ENCODE measurements around the gene PRELID2. TPM values are rescaled to one million over a fixed set of nuclear protein-coding genes. Genes with fewer than 3 reads are reported as not detected.
"Not testable (repeated sequence)": the region's sequence is repeated elsewhere in the genome, so short reads cannot be mapped to it uniquely, and the experiment has no call there.

Gene PRELID2
- 1 to 10 TPM in 2 of 3 donors, under 1 TPM in 1; 0.62 to 1.9 (median 1.4) TPM for polyA plus RNA-seq

DNA sequence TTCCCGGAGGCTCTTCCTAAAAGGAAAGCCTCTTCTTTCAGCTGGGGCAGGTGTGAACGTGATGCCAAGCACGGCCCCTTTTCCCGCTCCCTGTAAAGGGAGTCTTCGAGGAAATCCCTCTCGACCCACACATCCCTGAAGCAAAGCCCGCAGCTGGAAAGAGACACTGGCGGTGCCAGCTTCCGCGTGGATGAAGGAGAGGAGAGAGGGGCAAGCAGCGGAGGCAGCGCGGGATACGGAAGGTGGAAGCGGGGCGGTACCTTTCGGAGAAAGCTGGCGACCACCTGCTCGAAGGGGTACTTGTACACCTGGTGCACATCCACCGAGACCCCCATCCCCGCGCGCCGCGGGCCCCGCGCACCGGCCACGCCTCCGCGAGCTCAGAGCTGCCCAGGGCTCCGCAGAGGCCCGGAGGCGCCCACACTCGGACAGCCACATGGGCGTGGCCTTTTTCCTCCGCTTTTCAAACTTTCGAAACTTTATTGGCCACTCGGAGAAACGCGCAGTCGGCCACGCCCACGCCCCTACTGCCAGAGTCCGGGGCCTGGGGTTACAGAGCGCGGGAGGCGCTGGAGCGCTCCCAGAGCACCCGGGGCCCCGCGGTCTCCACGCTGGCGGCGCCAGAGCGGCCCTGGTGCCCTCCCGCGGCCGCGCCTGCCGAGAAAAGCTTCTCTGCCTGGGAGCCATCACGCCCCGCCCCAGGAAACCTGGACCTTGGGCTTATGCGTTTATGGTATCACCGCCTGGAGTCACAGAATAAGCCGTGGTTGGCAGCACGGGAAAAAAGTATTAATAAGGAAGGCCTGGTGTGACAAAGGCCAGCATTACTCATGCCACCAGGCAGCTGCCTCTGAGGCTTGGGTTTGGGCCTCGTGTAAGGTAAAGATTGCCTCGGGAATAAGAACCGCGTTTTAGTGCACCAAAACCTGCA is at the start of gene PRELID2:
Gene PRELID2 (minus strand): TSS at position 426 of the 931 bp plus-strand sequence. CDS start 91 bp downstream, at position 335.
- Mint-ChIP-seq H3K4me3 (peak within 1 kb of the TSS; percentile 75 to 84 (median 80)), H3K27ac (peak within 1 kb of the TSS in 1 of 6 donors; percentile 28), H3K4me1 (peaks cover 6 to 27% of the 10 kb centered on the region in 2 donors), H3K36me3 (peaks cover 0 to 3% (median 0%) of the 10 kb centered on the region in 3 donors), H3K9me3 (no peaks in the 10 kb centered on the region), H3K27me3 (ENCODE audit: low read depth in 3 of 3) (peaks cover 0 to 3% (median 2%) of the 10 kb centered on the region in 3 donors)
- DNase-seq, result peak; percentile 46 to 51 (median 46)

DNA sequence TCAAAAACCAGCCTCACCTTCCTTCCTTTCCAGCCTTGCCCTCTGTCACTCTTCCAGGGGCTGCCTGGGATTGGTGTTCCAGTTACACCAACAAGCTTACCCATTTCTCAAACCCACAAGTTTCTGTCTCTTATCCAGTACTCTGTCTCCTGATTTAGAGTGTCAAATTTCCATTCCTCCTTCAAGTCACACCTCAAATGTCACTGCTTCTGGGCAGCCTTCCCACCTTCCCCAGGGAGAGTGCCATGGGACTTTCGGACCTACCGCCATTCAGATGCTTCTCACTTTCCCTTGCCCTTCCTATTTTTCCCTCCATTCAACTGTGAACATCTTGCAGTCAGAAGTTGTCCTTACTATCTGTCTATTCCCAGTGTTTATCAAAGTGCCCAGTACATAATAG is 39.6 kb upstream of the PRELID2 start:
- H3K4me3 Mint-ChIP-seq, result no peak overlapping the region
- peaks cover 0 to 2% (median 0%) of the 10 kb centered on the region in 6 donors for H3K9me3 Mint-ChIP-seq
- H3K27me3 Mint-ChIP-seq (ENCODE audit: low read depth in 3 of 3), result peaks cover 0 to 4% (median 1%) of the 10 kb centered on the region in 3 donors
- H3K27ac Mint-ChIP-seq, result no peak overlapping the region
- DNase-seq, result no peak
- H3K36me3 Mint-ChIP-seq, result peaks cover 0 to 5% (median 0%) of the 10 kb centered on the region in 3 donors
- no peaks in the 10 kb centered on the region for H3K4me1 Mint-ChIP-seq

DNA sequence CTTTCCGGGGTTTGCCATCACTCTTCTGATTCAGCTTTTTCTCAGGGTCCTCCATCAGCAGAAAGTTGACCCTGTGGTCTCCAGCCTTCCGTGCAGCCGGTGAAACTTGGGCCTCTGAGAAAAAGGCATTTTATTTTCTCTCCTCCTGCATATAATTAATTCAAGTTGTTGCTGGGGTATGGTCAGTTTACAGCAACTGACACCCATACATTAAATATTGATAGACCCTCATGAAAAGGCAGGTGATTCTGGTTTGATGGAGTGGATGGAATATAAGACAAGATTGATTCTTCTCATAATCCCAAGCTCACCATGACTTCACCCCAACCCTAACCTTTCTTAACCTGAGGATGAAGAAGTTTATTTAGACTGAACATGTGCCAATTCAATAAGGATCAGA is 37.8 kb upstream of the PRELID2 start, which contains the start of gene GRXCR2:
Gene GRXCR2 (minus strand): TSS at position 101 of the 400 bp plus-strand sequence. CDS start 46 bp downstream, at position 55.
- no peak within 1 kb of the TSS for H3K27ac Mint-ChIP-seq
- DNase-seq, result no peak
- H3K4me3 Mint-ChIP-seq, result no peak within 1 kb of the TSS
- no peaks in the 10 kb centered on the region for H3K4me1 Mint-ChIP-seq
- peaks cover 0 to 4% (median 1%) of the 10 kb centered on the region in 3 donors for H3K27me3 Mint-ChIP-seq (ENCODE audit: low read depth in 3 of 3)
- peaks cover 0 to 5% (median 0%) of the 10 kb centered on the region in 3 donors for H3K36me3 Mint-ChIP-seq
- H3K9me3 Mint-ChIP-seq, result peaks cover 0 to 2% (median 0%) of the 10 kb centered on the region in 6 donors

DNA sequence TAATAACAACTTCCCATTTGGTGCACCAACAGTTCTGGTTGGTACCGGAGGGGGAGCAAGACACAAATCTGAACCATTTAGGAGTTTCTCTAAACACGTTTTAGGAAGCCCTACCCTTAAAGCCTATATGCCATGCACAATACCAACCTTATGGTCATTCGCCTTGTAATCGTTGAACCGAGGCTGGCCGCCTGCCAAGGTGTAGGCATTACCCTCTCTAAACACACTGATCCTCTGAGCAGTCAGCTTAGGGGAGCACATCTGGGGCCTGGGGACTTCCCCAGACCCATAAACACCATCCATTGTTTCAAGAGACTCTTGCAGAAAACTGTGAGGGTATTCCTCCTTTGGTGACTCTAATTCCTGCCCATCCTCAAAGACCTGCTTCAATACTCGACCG is 37.3 kb upstream of the PRELID2 start:
- no peak for DNase-seq
- Mint-ChIP-seq H3K4me3 (no peak overlapping the region), H3K9me3 (peaks cover 0 to 2% (median 0%) of the 10 kb centered on the region in 6 donors), H3K27ac (no peak overlapping the region), H3K4me1 (no peaks in the 10 kb centered on the region), H3K27me3 (ENCODE audit: low read depth in 3 of 3) (peaks cover 0 to 4% (median 1%) of the 10 kb centered on the region in 3 donors), H3K36me3 (peaks cover 0 to 5% (median 0%) of the 10 kb centered on the region in 3 donors)

DNA sequence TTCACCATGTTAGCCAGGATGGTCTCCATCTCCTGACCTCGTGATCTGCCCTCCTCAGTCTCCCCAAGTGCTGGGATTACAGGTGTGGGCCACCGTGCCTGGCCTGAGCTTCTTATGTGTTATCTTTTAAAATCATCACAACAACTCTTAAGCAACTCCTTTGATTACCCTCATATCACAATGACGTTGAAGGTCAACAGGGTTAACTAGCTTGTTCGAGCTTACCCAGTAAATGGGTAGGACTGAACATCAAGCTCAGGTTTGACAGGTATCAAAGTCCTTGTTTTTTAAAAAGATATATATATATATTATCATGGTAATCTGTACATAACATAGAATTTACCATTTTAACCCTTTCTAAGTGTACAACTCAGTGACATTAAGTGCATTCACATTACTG is 34.6 kb upstream of the PRELID2 start:
- peaks cover 0 to 5% (median 0%) of the 10 kb centered on the region in 3 donors for H3K27me3 Mint-ChIP-seq (ENCODE audit: low read depth in 3 of 3)

DNA sequence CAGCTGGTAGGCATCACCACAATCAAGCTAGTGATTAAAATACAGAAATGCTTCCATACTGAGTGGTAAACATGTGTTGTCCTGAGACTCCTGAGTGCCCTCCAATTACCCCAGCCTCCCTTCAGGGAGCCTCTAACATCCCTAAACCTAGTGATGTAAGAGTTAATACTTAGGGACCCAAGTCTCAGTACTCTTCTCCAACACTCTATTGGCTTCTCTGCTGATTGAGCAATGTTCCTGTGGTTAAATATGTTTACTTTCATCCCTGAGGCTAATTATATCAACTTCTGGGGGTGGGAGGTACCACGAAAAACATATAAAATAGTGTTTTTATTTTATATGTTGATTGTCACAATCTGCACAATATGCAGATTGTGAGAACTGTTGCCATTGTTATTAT is 32.7 kb upstream of the PRELID2 start:
- Mint-ChIP-seq H3K36me3 (no peaks in the 10 kb centered on the region), H3K27me3 (ENCODE audit: low read depth in 3 of 3) (peaks cover 2 to 3% (median 2%) of the 10 kb centered on the region in 3 donors), H3K4me3 (no peak overlapping the region), H3K4me1 (no peaks in the 10 kb centered on the region), H3K9me3 (peaks cover 0 to 2% (median 0%) of the 10 kb centered on the region in 6 donors), H3K27ac (no peak overlapping the region)
- DNase-seq, result no peak

More for the DNA sequence above, 34.6 kb upstream of the PRELID2 start:
- Mint-ChIP-seq H3K27ac (no peak overlapping the region), H3K36me3 (peaks cover 0 to 4% (median 0%) of the 10 kb centered on the region in 3 donors), H3K9me3 (peaks cover 0 to 2% (median 0%) of the 10 kb centered on the region in 6 donors), H3K4me3 (no peak overlapping the region), H3K4me1 (no peaks in the 10 kb centered on the region)
- no peak for DNase-seq

DNA sequence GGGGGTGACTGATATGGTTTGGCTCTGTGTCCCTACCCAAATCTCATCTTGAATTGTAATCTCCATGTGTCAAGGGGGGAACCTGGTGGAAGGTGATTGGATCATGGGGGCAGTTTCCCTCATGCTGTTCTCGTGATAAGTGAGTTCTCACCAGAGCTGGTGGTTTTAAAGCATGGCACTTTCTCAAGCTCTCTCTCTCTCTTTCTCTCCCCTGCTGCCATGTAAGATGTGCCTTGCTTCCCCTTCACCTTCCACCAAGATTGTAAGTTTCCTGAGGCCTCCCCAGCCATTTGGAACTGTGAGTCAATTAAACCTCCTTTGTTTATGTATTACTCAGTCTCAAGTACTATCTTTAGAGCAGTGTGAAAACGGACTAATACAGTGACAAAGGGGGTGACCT is 29.3 kb upstream of the PRELID2 start:
- H3K4me1 Mint-ChIP-seq; H3K27me3 Mint-ChIP-seq (ENCODE audit: low read depth in 3 of 3); H3K9me3 Mint-ChIP-seq; H3K4me3 Mint-ChIP-seq; DNase-seq; H3K27ac Mint-ChIP-seq; H3K36me3 Mint-ChIP-seq: not testable (repeated sequence)

DNA sequence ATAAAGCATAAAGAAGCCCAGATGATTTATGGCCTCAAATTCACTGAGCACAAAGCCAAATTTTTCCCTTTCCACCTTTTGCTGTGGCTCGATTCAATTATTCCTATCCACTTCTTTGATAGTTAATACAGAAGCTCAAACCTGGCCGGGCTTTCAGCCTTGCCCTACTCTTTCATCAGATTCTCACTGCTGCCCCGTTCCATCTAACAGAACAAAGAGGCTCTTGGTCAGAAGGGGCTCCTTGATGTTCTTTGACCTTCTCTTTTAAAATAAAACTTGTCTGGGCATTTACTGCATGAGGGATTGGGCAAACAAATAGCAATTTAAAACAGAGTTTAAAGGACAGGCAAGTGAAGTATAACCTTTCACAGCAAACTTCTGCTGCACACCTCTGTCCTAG is 27.9 kb upstream of the PRELID2 start:
- H3K4me3 Mint-ChIP-seq, result no peak overlapping the region
- H3K27me3 Mint-ChIP-seq (ENCODE audit: low read depth in 3 of 3), result peaks cover 2 to 3% (median 3%) of the 10 kb centered on the region in 3 donors
- H3K4me1 Mint-ChIP-seq, result no peaks in the 10 kb centered on the region
- no peak overlapping the region for H3K27ac Mint-ChIP-seq
- H3K9me3 Mint-ChIP-seq, result peaks cover 0 to 2% (median 0%) of the 10 kb centered on the region in 6 donors
- no peaks in the 10 kb centered on the region for H3K36me3 Mint-ChIP-seq
- no peak for DNase-seq

DNA sequence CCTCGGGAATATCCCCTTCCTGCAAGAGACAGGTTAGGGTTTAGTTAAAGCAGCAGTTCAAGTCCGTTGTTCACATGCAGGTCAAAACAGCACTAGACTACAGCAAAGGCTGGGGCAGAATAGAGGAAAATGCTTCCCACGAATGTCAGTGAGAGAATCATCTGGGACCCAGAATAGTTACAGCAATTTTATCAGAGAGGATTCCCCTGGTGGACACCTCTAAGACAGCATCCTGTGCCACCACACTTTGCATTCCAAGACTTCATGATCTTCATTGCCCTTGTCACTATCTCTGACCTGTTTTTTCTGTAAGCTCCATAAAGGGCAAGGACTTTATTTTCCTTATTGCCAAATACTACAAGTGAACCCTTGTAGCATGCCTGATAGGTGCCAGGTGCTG is 24.8 kb upstream of the PRELID2 start:
- Mint-ChIP-seq H3K9me3 (no peaks in the 10 kb centered on the region), H3K4me3 (no peak overlapping the region), H3K27me3 (ENCODE audit: low read depth in 3 of 3) (peaks cover 2 to 3% (median 3%) of the 10 kb centered on the region in 3 donors), H3K4me1 (peaks cover 0 to 1% of the 10 kb centered on the region in 2 donors), H3K36me3 (no peaks in the 10 kb centered on the region), H3K27ac (no peak overlapping the region)
- no peak for DNase-seq

DNA sequence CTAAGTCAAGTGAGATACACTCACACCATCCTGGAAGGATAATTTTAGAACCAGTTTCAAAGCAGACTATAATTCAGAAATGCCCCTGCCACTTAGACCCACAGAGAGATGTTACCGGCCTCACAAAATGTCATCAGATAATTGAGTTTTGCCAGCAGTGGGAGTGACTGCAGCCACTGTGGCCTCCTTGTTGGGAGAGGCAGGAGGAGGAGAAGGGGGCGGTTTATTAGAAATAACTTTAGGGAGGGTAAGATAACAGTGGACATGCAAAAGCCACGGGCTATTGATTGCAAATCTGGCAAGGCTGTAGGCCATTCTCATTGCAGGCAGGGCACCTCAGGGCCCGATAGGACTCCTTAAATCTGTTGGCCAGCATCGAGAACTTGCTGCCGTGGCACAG is 24.3 kb upstream of the PRELID2 start:
- Mint-ChIP-seq H3K27me3 (ENCODE audit: low read depth in 3 of 3) (peaks cover 2 to 3% (median 2%) of the 10 kb centered on the region in 3 donors), H3K4me3 (no peak overlapping the region), H3K27ac (no peak overlapping the region), H3K9me3 (no peaks in the 10 kb centered on the region), H3K36me3 (no peaks in the 10 kb centered on the region), H3K4me1 (peaks cover 0 to 1% of the 10 kb centered on the region in 2 donors)
- no peak for DNase-seq

DNA sequence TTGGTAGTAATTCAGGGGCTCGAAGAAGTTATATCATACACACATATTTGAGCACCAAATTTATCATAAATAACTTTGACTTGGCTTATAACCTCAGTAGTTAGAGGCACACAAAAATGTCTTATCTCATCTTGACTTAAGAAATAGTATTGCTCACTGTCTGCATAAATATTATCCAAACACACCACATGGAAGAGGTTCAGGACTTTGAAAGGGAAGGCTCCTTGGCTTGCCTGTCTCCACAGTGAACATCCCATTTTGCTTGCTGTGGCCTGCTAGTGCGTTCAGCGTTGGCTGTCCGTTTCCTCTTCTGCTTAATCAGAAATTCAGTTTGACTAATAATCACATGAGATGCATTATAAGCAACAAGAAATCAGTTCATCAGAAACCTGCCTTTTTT is 23.8 kb upstream of the PRELID2 start:
- Mint-ChIP-seq H3K27me3 (ENCODE audit: low read depth in 3 of 3) (peaks cover 2 to 3% (median 2%) of the 10 kb centered on the region in 3 donors), H3K9me3 (no peaks in the 10 kb centered on the region), H3K36me3 (no peaks in the 10 kb centered on the region), H3K4me3 (no peak overlapping the region), H3K27ac (no peak overlapping the region), H3K4me1 (peaks cover 0 to 1% of the 10 kb centered on the region in 2 donors)
- no peak for DNase-seq

DNA sequence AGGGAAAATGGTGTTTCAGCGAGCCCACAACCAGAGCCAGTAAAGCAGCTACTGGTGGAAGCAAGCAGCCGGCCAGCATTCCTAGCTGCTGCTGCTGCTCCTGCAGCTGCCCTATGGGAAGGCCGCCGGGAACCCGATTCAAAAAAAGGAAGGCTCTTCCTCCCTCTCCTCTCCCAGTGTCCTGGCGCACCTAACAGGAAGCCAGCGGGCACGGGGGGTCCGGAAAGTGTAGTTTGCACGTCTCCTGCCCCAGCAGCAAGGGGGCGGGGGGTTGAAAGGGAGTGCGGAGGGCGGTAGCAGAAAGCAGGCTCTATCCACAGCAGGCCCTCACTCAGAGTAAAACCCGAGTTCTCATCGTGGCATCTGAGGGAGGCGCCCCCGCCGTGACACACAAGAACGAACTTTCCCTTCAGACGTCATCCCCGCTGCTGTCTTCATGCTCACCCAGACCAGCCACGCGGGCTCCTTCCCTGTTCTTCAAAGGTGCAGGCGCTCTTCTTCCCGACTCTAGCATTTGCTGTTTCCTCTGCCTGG is 21.2 kb upstream of the PRELID2 start:
- no peak for DNase-seq
- Mint-ChIP-seq H3K36me3 (no peaks in the 10 kb centered on the region), H3K9me3 (no peaks in the 10 kb centered on the region), H3K4me3 (peak overlapping the region; percentile 18 to 64 (median 20)), H3K4me1 (peaks cover 0 to 1% of the 10 kb centered on the region in 2 donors), H3K27ac (no peak overlapping the region), H3K27me3 (ENCODE audit: low read depth in 3 of 3) (peaks cover 0 to 2% (median 0%) of the 10 kb centered on the region in 3 donors)

DNA sequence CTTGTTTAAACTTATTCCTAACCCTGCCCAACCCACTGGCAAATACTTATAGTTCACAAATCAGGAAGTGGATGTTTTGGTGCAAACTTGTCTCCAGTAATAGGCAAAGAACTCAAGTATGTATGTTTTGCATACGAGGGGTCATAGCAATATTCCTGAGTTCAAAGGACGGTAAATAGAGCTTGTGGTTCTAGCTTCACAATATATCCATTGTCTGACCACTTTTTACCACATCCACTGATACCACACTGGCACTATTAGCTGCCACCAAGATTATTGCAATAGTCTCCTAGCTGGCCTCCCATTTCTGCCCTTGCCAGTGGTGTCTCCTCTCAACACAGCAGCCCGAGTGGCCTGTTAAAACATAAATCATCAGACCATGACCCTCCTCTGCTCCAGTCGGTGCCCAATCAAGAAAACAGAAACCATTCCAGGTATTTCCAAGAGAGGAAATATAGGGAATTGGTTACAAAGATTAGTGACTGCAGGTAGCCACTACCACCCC is 20.7 kb upstream of the PRELID2 start:
- no peak overlapping the region for H3K27ac Mint-ChIP-seq
- DNase-seq, result no peak
- peaks cover 0 to 1% of the 10 kb centered on the region in 2 donors for H3K4me1 Mint-ChIP-seq
- no peaks in the 10 kb centered on the region for H3K36me3 Mint-ChIP-seq
- H3K4me3 Mint-ChIP-seq, result no peak overlapping the region
- peaks cover 0 to 2% (median 0%) of the 10 kb centered on the region in 3 donors for H3K27me3 Mint-ChIP-seq (ENCODE audit: low read depth in 3 of 3)
- no peaks in the 10 kb centered on the region for H3K9me3 Mint-ChIP-seq

Measured in immature natural killer cell (primary cell).